Inferior parietal cortex (tissue), 1 donor: ENCODE measurements around the gene SPATA12.
A peak's percentile ranks its signal among the peaks of the same experiment; 100 is the strongest.

Experiments
- DNase-seq: peaks from one replicate; pipeline ENCODE4 v3.0.0-alpha.2; 2016; ENCODE audit errors: extremely low spot score

The SPATA12 gene, protein sequence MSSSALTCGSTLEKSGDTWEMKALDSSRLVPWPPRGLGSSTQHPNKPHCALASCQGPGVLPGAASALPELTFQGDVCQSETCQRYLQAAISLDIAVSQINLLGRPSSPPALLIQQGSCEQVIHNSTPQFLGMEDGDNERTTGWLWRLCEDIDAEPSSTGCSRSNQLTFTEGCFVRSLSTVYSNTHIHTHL

DNA sequence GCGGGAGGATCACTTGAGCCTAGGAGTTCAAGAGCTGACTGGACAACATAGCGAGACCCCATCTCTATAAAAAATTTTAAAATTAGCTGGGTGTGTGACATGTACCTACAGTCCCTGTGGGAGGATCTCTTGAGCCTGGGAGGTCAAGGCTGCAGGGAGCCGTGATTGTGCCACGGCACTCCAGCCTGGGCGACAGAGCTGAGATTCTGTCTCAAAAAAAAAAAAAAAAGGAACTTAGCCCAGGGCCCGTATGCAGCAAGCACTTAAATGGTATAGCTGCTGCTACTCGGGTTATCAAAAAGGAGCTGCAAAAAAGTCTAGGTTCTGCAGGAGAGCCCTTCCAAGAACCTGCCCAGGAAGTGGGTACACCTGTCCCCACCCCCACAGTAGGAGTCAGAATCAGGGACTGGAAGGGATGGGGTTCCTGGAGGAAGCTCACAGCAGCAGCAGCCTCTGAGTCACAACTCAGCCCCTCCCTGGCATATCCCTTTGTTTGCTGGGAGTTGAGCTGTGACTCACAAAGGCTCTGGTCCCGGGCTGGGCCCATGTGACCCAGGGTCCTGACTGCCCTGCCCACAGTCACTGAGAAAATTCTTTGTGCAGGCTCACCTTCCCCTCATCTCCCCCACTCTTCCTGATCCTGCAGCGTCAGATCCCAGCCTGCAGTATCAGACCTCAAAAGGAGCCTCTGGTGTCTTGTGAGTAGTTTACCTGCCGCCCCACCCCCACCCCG, at the start of gene SPATA12:
SPATA12 (plus strand) TSS at position 576 of the 733 bp plus-strand sequence. CDS start 13,031 bp downstream, outside the sequence.
- DNase-seq: peak; percentile 62

DNA sequence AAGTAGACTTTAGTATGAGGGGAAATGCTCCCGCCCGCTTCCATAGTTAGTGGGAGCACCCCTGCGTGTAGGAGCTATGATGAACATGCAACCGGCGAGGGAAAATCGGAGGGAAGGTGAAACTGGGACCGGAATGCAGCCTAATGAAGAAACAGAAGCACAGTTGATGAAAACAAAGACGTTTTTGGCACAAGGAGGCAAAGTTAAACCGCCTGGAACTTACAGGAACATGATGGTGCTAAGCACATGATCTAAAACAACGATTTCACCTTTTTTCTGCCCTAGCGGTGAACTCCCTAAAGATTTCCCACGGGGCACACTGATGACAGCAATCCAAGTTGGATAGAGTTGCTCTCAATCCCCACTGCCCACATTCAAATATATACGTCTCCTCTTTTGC, 49.4 kb upstream of the SPATA12 start:
- DNase-seq: no peak

- no peak for DNase-seq
Measured at GRCh38 chr3:57012847-57013246, 47.6 kb upstream of the SPATA12 start.

DNA sequence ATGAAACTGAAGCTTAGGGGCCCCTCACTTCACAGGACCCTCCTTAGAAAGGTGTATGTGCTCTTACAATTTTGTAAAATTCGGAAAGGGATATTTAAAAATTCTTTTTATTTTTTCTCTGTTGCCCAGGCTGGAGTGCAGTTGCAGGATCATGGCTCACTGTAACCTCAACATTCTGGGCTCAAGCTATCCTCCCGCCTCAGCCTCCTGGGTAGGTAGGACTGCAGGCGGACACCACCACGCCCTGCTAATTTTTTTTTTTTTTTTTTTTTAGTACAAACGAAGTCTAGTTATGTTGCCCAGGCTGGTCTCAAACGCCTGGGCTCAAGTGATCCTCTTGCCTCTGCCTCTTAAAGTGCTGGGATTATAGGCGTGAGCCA, 45.1 kb upstream of the SPATA12 start:
- DNase-seq: no peak

- DNase-seq: no peak
Measured at GRCh38 chr3:57015912-57016311, 44.6 kb upstream of the SPATA12 start.

DNA sequence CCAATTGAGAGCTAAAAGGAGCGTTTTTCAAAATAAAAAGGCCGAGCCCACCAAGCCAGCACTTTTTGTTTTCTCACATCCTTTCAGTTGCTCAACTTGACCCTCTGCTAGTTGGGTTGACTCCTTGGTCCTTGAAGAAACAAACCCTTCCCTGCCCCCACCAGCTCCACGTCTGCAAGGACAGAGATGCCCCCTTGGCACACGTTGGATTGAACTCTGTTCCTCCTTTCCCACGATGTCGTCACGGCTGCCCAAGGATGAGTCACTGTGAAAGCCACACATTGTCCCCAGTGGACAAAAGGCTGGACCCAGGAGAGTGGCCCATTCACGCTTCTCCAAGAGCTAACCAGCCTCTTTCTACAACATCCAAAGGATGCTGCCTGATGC, 43.0 kb upstream of the SPATA12 start:
- DNase-seq: peak; percentile 81

DNA sequence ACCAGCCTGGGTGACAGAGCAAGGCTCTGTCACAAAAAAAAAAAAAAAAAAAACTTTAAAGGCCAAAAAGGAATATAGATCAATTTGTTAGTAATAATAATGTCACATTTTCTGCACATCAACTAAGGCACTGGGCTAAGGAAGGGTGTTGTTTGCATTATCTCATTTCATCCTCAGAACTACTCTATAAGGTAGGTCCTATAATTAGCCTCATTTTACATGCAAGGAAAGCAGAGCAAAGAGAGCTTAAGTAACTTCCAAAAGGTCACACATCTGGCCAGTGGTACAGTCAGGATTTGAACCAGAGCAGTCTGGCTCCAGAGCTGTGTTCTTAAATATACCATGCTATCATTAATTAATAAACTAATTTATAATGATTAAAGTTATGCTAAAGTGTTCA, 42.2 kb upstream of the SPATA12 start:
- no peak for DNase-seq

GRCh38 chr3:57019057-57019456, 41.4 kb upstream of the SPATA12 start:
- no peak for DNase-seq

GRCh38 chr3:57025237-57025636, 35.2 kb upstream of the SPATA12 start:
- DNase-seq: no peak

DNA sequence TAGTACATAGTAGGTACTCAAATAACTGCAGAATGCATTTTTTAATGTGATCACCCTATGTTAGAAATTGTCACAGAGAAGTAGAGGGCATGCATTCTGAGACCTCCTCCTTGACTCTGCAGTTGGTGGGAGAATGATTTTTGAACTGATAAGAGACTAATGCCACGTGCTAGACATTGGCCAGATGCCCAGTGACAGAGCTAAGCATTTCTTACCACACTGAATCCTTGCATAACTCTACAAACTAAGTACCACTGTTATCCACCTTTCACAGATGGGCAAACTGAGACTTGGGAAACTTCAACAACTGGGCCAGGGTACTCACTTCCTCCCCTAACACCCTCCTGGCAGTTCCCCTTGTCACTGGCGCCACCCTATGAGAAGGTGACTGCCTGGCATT, 33.5 kb upstream of the SPATA12 start:
- DNase-seq: no peak

GRCh38 chr3:57029383-57029782, 31.1 kb upstream of the SPATA12 start:
- DNase-seq: no peak

DNA sequence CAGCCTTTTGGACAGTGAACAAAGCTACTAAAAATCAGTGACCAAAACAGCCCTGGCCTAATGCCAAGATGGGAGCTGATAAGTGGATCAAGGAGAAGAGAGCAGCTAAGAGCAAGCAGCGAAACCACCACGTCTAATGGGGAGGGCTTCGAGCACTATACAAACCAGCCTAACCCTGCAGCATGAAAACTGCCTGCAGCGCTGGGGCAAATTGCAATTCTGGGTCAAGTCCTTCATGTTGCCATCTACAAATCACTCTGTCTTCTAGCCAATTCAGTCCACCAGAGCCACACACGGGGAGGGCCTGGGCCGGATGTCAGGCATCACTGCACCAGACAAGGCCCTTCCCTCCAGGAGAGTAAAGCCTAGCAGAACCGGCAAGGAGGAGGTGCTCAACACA, 30.5 kb upstream of the SPATA12 start:
- DNase-seq: no peak

DNA sequence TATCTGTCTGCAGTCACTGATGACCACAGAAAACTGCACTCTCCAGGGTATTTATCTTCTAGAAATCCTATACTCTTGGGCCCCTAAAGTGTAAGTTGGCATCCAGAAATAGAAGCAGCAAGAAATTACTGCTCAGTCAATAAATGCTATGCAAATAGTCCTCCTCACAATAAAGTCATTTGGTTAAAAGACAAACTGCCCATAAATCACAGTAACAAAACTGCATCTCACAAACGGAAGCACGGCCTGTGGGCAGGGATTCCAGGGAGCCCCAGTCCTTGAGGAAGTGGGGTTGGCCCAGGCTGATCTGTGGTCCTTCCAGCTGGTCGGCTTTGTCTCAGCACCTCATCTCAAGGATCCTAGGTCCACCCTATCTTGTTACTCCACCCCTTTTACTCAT, 29.7 kb upstream of the SPATA12 start:
- no peak for DNase-seq

DNA sequence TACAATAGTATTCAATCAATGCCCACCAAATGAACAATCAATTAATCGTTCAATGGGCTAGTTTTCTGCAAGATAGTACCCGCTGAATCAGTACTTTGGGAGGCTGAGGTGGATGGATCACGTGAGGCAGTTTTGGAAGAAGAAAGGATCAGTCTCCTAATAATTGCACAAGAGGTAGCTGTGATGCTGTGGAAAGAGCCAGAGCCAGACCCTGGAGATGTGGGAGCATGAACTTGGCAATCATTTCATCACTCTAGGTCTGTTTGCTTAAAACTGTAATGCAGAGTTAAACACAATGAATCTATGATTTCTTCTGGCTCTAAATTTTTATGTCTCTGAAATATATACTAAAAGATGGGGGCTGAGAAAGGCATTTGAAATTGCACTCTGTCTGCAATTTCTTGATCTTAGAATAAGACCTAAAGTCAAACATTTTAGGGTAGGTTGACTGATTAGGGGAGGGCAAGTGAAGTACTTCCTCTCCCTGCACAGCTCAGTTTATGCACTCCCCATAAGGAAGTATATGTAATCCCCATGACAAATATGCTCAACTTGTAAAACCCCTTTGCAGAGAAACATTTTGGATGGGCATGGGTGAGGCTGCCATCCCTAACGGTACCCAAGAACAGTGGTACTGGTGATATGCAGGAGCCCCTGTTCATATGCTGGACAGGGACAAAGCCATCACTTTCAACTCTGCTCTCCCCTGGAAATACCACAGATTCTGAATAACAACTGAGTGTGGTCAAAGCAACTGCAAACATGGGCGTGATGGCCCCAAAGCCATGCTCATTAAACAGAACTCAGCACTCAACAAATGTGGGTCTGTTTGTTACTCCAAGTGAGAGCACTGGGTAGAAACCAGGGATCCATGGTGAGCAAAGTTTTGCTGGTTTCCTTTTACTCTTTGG, 28.6 kb upstream of the SPATA12 start:
- DNase-seq: no peak

- DNase-seq: no peak
Measured at GRCh38 chr3:57036952-57037351, 23.5 kb upstream of the SPATA12 start.

GRCh38 chr3:57038466-57039164, 21.8 kb upstream of the SPATA12 start:
- no peak for DNase-seq

GRCh38 chr3:57041674-57042073, 18.8 kb upstream of the SPATA12 start:
- no peak for DNase-seq

GRCh38 chr3:57043518-57043917, 16.9 kb upstream of the SPATA12 start:
- no peak for DNase-seq

GRCh38 chr3:57046101-57046765, 14.2 kb upstream of the SPATA12 start:
- DNase-seq: no peak

GRCh38 chr3:57048052-57048671, 12.3 kb upstream of the SPATA12 start:
- DNase-seq: peak; percentile 57

- no peak for DNase-seq
Measured at GRCh38 chr3:57048728-57049127, 11.7 kb upstream of the SPATA12 start.
